ENCODE data around the gene MLKL. TPM values are rescaled to one million over a fixed set of nuclear protein-coding genes. Genes with fewer than 3 reads are reported as not detected.

Gene MLKL
- total and polyA plus RNA-seq, 2 donors (not counting 3 experiments of a cell fraction or from before 2014, with no cell fraction given): 8.1 to 26.5 TPM

- Histone ChIP-seq H4K20me1 (replicated peaks; ENCODE audit: control insufficient read depth, extremely low read depth, insufficient read depth, low read length) (peaks cover 6% of the 10 kb centered on the region), H3K36me3 (ENCODE audit: control insufficient read depth in 2 of 2, extremely low read depth in 1 of 2, insufficient read depth in 2 of 2, low read length in 2 of 2) (peaks cover 4 to 16% of the 10 kb centered on the region in 2 experiments), H3K4me2 (ENCODE audit: insufficient read depth, low read length) (peak overlapping the region; percentile 93), H3K27ac (ENCODE audit: insufficient read depth, low read depth, low read length) (peak overlapping the region; percentile 62), H3K9ac (replicated peaks; ENCODE audit: extremely low read depth, insufficient read depth, low read length) (peak overlapping the region; percentile 97), H3K9me3 (replicated peaks; ENCODE audit: control insufficient read depth, insufficient read depth, low read length) (no peaks in the 10 kb centered on the region), H3K79me2 (ENCODE audit: control insufficient read depth, insufficient read depth, low read length) (peaks cover 54% of the 10 kb centered on the region), H3K4me1 (ENCODE audit: control insufficient read depth, extremely low read depth, insufficient read depth, low read length) (peaks cover 4% of the 10 kb centered on the region), H2AFZ (ENCODE audit: low read depth, low read length) (peak overlapping the region; percentile 39), H3K4me3 (replicated peaks in 1 of 3; ENCODE audit: insufficient read depth in 1 of 3, low read depth in 1 of 3, low read length in 3 of 3) (peak overlapping the region; percentile 68 to 95 (median 88)), H3K27me3 (ENCODE audit: control insufficient read depth in 2 of 2, insufficient read depth in 2 of 2, low read length in 2 of 2) (no peaks in the 10 kb centered on the region), H3K9me1 (replicated peaks; ENCODE audit: control insufficient read depth, extremely low read depth, insufficient read depth, low read length) (no peaks in the 10 kb centered on the region)
- DNase-seq (ENCODE audit: low read depth, low spot score) (no peak), FAIRE-seq (no peak)
- intact Hi-C loops (cut with micrococcal nuclease): loop anchor here (2.0 kb wide), 1 partner anchor 35 kb away; the partner anchor contains the start of gene MLKL
- CTCF ChIA-PET: interaction anchor here (2.2 to 2.5 kb wide), 3 partner anchors 11 to 196 kb away, joined by 11 to 14 read pairs (median 12); no protein-coding TSS in a partner anchor
- dilution Hi-C loops (cut with MboI; ENCODE audit: extremely low pct_ligation_motif_present, low sequenced_read_pairs): no loop called here
- POLR2A ChIA-PET: no interaction called here
- no TSS peak for BruUV-seq (replicated peaks)
- TF ChIP-seq EZH2 (IDR thresholded peaks at IDR 0.05; ENCODE audit: borderline replicate concordance, low read depth, low read length, severe bottlenecking) (no peak), MAX (IDR thresholded peaks at IDR 0.05; ENCODE audit: insufficient read depth, insufficient read length) (no peak), CTCF (IDR thresholded peaks at IDR 0.05; ENCODE audit: extremely low read depth in 1 of 2, insufficient read depth in 1 of 2, low read depth in 1 of 2, low read length in 2 of 2) (no peak), POLR2AphosphoS5 (IDR thresholded peaks at IDR 0.05; ENCODE audit: insufficient read depth, low read depth, low read length) (no peak), GATA2 (IDR thresholded peaks at IDR 0.05; ENCODE audit: insufficient read depth, insufficient read length, low read depth, low read length) (no peak), MYC (IDR thresholded peaks at IDR 0.05; ENCODE audit: low read depth, low read length) (no peak), FOS (IDR thresholded peaks at IDR 0.05; ENCODE audit: borderline replicate concordance, insufficient read depth, low read length) (no peak)
Observed at GRCh38 chr16:74666010-74666421, 34.6 kb downstream of the MLKL start.
